HK-2 (cell line): Measurements from ENCODE around the gene CXorf65.

Source experiments
- DNase-seq: peaks from one replicate; pipeline ENCODE4 v3.0.0-alpha.2; 2018; ENCODE audit not compliant: unreplicated experiment

CXorf65 gene

DNA sequence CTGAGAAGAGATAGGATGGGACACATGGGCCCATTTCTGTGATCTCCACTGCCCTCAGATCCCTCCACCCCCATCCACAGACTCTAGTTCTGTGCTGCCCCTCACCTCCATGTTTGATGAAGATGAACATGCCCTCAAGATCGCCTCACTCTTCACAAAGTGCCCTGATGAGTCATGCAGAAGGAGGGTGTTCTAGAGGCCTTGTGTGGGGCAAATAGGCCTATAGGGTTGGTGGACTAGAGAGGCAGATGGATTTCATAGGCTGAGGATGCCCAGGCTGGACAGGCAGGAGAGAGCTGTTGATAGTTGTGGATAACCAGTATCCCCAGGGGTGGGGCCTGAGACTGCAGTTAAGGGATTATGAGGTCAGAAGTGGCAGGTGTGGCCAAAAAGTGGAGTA is at the start of gene CXorf65:
Gene CXorf65, minus strand, starts transcription at position 314 of the 400 bp plus-strand sequence. Its CDS starts 184 bp downstream, at position 130.
- DNase-seq: no peak

DNA sequence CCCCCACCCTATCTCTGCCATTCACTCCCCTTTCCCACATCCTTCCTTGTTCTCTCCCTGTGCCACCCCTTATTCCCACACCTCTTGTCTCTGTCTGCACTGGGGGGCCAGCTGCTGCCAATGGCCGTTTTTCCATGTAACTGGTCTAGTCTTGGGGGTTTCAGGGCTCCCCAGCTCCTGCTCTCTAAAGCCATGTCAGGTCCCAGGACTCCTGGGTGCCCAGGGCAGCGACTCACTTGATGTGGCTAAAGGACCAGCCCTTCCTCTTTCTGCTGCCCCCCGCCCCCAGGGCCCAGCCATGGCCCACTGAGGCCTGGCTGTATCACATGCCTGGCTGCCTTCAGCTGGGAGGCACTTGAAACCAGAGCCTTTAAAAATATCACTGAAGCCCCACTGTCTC is 48.1 kb upstream of the CXorf65 start:
- no peak for DNase-seq

DNA sequence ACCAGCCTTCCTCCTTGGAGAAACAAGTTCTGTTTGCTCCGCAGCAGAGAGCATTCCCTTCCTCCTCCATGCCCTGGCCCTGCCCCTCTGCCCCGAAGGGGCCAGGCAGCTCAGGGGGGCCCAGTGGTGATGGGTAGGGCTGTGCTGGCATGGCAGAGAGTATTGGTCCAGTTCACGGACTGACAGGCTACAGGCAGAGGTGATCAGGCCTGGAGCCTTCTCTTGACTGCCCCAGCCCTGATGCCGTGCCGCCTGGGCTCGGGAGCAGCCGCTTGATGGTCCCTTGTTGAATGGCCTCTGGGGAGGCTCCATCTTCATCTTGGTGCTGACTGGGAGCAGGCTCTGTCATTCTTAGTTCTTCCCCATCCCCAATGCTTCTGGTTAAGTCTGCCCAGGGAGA is 47.7 kb upstream of the CXorf65 start:
- no peak for DNase-seq

DNA sequence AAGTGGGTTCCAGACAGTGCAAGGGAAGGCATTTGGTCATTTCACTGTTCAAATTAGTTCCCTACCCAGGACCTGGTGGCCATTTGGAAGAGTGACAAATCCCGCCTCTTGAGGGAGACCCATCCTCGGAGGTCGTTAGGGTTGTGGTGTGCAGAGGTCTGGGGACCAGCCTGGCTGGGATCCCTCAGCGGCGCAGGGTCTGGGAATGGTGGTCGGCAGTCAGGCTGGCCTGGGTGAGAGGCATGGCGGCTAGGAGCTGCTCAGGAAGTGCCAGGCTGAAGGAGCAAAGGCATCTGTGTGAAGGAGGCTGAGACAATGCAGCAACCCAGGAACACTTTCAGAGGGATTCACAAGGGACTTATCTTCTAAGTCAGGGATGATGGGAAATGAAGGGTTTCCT is 44.8 kb upstream of the CXorf65 start:
- no peak for DNase-seq

DNA sequence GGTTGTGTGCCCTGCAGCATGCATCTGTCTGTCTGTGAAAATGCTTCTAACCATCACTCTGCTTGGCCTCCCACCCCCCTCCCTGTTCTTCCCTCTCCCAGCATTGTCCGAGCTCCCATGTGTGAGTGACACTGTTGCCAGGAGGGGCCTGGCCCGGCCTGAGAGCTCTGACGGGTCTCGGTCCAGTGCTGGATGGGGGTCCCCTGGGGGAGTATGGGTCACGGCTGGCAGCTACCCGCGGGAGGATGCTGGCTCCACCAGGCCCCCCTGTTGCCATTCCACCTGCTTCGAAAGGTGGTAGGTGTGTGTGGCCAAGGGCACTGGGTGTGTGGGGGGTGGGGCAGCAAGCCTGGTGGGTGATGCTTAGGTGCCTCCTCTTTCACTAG is 41.7 kb upstream of the CXorf65 start:
- no peak for DNase-seq

DNA sequence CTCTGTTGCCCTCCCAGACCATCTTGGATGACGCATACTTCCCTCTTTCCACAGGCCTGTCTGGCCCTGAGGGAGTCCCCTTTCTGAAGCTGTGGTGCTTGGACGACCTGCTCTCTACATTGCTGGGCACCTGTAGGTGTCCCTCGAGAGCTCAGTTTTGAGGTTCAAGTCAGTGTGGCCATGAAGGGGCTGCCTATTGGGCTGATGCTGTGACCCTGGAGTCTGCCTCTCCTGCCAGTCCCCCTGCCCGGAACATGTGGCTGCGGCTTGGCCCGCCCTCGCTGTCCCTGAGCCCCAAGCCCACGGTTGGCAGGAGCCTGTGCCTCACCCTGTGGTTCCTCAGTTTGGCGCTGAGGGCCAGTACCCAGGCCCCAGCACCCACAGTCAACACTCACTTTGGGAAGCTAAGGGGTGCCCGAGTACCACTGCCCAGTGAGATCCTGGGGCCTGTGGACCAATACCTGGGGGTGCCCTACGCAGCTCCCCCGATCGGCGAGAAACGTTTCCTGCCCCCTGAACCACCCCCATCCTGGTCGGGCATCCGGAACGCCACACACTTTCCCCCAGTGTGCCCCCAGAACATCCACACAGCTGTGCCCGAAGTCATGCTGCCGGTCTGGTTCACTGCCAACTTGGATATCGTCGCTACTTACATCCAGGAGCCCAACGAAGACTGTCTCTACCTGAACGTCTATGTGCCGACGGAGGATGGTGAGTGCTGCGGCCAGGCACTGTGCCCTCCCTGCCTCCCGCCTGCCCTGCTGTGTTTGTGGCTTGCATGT is 41.1 kb upstream of the CXorf65 start:
- no peak for DNase-seq

DNA sequence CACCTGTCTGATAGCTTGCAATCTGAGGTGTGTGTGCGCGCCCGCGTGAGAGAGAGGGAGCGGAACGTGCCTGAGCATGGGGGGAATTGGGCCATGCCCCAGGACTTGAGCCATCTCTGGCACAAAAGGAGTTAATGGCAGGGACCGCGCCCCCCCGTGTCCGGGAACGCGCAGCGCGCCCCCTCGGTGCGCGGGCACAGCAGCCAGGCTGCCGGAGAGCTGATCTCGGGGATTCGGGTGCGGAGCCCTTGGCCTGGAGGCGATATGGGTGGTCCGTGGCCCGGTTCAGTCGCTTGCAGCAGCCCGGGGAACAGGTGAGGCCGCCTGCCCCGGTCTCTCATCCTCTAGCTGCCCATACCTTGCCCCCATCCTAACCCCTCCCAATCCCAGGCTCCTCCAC is 38.1 kb upstream of the CXorf65 start, which contains the start of gene NLGN3:
Gene NLGN3, plus strand, starts transcription at position 191 of the 400 bp plus-strand sequence. CDS start 2,909 bp downstream, outside the sequence.
- no peak for DNase-seq

DNA sequence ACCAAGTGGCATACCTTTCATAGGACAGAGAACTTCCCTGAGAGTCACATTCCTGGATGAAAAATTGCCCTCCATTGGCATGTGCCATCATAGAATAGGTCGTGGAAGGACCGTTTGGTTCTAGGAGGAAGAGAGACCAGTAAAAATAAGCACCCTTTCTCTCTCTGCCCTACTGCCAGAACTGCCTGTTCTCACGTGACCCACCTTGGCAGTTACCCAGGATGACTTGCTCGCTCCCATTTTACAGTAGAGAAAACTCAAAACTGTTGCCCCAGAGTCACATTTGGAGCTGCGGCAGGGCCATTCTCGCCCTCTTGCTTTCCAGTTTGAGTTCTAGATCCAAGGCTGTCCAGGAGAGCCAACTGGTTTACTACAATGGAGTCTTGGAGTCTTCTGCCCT is 37.0 kb upstream of the CXorf65 start:
- DNase-seq: no peak

DNA sequence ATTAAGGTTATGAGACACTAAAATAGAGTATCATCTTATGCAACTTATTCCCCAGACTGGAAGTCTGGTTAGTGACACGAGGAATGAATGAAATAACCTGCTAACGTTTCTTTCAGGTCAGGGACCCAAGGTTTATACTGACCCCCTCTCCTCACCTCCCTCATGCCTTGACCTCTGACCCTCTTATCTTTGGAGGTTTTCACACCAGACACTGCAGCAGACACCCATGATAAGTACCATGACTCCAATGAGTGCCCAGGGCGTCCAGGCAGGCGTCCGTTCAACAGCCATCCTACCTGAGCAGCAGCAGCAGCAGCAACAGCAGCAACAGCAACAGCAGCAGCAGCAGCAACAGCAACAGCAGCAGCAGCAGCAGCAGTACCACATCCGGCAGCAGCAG is 33.9 kb upstream of the CXorf65 start:
- no peak for DNase-seq

DNA sequence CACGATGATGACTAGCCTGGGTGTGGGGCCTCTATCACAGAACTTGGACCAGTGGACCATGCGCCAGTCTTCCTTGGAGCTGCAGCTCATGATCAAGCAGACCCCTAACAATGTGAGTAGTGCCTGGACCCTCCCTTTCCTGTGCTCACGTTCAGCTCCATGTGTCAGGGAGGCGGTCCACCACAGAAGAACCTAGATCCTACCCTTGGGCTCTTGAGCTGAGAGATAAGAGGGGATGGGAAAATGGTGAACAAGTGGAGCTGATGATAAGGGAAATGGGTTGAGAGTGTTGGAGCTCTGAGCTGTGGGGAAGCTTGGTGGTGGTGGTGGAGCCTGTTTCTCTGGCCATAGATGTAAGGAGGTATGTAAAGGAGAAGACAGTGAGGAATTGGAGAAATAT is 25.0 kb upstream of the CXorf65 start:
- no peak for DNase-seq

DNA sequence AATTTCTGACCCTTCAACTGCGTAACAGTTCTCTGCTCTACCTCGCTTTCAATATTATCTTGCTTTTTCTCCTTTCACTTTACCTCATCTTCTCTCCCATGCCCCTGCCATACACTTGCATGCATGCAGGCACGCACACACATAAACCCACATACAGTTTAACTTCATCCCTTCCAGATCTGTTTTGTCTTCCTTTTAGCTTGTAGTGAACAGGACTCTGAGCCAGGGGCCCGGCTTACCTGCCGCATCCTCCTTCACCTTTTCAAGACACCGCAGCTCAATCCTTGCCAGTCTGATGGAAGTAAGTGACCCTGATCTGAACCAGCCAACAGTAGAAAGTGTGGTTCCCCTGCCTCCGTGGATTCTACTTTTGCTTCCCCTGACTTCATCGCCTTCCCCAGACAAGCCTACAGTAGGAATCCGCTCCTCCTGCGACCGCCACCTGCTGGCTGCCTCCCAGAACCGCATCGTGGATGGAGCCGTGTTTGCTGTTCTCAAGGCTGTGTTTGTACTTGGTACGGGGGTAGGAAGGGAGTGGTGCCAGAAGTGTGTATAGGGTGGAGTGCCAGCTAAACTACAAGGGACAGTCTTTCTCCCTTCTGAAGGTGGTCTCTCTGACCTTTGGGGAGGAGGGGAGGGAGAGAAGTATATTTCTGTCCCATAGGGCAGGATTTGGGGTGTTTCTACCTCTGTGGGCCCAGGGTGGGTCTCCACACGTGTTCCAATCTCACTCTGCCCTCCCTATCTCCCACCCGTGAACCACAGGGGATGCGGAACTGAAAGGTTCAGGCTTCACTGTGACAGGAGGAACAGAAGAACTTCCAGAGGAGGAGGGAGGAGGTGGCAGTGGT is 22.6 kb upstream of the CXorf65 start:
- no peak for DNase-seq

DNA sequence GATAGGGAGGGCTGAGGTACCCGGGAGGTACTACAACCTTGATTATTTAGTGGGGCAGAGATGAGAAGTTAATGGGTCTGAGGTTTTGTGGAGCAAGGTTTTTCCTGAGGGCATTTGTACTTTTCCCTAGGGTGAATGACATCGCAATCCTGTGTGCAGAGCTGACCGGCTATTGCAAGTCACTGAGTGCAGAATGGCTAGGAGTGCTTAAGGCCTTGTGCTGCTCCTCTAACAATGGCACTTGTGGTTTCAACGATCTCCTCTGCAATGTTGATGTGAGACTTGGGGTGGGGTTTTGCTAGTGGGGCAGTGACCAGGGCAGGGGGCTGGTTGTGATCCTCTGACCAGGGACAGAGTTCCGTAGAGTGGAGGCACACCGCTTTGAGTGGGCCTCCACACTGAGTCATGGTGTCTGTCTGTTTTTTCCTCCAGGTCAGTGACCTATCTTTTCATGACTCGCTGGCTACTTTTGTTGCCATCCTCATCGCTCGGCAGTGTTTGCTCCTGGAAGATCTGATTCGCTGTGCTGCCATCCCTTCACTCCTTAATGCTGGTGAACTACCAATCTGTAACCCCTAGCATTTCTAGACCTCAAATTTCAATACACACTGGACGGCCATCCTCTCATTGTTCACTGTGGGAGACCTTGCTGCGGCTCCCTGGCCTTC is 21.8 kb upstream of the CXorf65 start:
- peak; percentile 49 for DNase-seq

DNA sequence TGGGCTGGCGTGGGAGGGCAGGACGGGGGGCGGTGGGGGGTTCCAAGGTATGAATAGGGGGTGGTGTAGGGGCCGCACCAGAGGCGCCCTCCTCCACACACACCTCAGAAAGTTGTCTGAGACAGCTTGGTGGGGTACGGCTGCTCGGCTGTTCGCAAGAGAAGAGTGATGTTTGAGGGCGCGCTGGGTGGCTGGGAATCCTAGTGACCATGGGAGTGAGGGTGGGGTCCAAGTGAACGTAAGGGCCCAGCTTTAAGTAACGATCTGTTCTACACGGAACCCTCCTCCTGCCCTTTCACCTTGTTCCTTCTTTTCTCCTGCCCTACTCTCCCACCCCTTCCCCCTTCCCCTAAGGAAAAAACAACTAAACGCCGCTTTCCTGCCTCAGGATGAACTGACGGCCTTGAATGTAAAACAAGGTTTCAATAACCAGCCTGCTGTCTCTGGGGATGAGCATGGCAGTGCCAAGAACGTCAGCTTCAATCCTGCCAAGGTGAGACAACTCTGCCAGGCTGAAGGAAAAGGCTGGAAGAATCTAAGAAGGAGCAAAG is 12.5 kb upstream of the CXorf65 start:
- DNase-seq: no peak

DNA sequence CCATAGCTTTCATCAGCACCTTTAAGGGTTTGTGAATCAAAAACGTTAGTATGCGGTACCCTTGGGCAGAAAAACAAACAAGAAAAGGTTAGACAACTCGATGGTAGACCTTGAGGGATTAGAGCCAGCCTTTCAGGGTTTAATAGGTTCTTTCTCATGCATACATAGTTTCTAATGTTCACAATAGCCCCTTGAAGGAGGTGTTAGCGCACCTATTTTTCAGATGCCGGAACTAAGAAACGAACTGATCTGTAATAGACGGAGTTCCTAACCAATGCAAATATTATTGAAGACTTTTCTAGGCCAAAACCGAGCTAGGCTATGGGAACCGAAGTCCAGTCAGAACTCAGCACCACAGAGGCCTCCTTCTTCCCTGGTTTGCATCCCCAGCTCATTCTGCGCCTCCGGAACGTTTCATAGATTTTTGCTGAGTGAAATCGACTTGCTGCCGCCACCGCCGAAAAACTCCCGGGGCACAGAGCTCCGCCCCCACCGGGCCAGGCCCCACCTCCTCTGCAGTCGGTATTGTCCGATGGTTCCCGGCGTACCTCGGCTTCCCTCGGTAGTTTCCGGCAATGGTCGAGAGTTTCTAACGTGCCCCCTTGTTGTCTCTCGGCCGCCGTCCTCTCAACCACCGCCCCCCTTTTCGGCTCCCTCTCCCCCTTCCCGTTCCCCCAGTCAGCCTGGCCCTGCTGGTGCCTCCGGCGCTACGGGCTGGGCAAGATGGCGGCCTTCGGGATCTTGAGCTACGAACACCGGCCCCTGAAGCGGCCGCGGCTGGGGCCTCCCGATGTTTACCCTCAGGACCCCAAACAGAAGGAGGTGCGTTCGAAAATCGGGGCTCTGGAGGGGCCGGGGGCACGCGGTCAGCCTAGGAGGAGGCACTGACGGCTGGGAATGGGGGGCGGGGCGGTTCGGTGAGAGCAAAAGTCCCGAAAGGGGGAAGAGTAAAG is 11.8 kb upstream of the CXorf65 start, which contains the start of gene MED12:
Gene MED12, plus strand, starts transcription at position 565 of the 953 bp plus-strand sequence. Its CDS starts 159 bp downstream, at position 724.
- peak; percentile 72 for DNase-seq

DNA sequence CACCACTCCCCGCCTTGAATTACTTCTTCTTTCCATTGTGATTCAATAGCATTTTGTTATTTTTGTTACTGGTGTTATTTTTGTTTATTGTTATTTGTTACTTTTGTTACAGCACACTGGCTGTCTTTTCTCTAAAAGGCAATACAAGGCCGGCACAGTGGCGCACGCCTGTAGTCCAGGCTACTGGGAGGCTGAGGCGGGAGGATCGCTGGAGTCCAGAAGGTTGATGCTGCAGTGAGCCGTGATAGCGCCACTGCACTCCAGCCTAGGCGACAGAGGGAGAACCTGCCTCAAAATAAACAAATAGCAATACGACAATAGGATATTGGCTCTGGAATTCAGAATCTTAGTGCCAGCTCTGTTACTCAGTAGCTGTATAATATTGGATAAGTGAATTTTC is 10.8 kb upstream of the CXorf65 start:
- DNase-seq: no peak

DNA sequence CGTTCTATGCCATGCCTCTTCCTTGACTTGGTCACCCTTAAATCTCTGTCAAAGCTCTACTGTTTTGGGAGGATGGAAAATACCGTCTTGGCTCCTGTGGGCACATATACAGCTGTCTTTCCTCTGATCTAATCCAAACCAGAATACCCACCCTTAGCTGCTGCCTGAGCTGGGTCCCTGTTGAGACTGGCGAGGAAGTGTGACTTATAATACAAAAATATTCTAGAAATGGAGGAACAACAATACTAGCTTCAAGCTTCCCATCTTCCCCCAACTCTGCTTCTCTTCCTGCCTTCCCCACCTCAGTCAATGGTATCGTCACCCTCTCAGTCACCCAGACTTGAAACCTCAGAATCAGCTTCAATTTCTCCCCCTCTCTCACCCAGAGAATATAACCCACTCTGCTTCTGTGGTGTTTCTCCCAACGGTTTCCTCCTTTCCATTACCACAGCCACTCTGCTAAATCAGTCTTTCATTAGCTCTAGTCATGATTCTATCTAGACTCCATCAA is 5.4 kb upstream of the CXorf65 start:
- no peak for DNase-seq

DNA sequence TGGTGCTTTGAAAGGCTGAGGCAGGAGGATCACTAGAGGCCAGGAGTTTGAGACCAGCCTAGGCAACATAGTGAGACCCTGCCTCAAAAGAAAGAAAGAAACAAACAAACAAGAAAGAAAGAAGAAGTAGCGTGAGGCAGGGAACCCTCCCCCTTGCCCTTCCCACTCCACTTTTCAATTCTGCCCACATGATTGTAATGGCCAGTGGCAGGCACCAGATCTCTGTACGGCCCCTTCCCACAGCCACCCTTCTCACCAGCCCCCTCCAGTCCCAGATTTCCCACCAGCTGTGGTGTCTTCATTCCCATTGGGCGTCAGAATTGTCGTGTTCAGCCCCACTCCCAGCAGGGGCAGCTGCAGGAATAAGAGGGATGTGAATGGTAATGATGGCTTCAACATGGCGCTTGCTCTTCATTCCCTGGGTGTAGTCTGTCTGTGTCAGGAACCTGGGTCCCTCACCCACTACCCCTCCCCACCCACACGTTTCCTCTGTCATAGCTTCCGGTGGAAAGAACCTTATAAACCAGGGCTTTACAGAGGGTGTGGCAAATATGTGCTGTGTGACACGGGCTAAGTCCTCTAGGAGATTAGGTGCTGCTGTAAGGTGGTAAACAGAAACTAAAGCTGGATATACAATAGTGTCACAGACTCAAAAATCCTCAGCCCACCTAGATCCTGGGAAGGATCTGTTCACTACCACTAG is 4.8 kb upstream of the CXorf65 start, which contains the start of gene IL2RG:
Gene IL2RG, minus strand, starts transcription at position 437 of the 703 bp plus-strand sequence. Its CDS starts 38 bp downstream, at position 399.
- no peak for DNase-seq

DNA sequence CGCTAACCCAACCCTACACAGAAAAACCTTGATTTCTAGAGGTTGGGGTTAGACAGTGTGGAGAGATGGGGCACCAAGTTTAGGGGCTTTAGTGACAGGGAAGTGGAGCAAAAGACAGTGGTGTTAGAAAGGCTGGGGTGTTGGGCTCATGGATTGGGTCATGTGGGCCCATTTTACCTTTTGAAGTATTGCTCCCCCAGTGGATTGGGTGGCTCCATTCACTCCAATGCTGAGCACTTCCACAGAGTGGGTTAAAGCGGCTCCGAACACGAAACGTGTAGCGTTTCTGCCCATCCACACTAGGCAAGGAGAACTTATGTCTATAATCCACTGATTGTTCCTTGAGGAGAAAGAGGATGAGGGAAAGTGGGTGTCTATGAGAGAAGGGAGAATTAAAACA is 2.5 kb upstream of the CXorf65 start:
- DNase-seq: no peak

DNA sequence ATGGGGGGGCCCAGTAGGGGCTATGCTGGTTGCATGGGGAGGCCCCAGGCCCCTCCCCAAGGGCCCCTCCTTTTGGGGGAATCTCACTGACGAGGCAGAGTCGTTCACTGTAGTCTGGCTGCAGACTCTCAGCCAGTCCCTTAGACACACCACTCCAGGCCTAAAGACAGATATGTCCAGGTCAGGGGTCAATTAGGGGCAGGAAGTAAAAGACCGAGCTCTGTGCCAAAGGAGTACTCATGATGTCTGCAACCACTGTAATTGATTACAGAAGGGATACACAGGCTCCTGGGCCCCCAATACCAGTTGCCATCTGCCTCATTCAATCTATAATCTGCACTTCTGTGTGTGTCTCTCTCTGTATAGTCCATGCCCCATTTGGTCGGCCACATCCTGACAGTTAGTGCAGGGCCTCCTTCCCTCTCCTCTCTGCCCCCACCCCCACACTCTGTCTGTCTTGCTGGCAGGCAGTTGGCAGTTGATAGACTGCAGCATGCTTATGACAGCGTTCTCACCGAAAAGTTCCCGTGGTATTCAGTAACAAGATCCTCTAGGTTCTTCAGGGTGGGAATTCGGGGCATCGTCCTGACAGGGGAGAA is 1.3 kb upstream of the CXorf65 start:
- no peak for DNase-seq
